Trophoblast cell (in vitro differentiated cells and primary cell): ENCODE results near the gene MTSS2.

Experiments used
- DNase-seq, 2 donors: peaks; one replicate each; pipeline ENCODE4 v3.0.0-alpha.2; 2016
- H2AFZ ChIP-seq: 2 replicates; pipeline ENCODE4 v1.6.1; 2013; ENCODE audit warnings: low read length, moderate library complexity, mild to moderate bottlenecking; ENCODE audit not compliant: insufficient read depth, poor library complexity
- H2AK5ac ChIP-seq: 2 replicates; pipeline ENCODE4 v1.6.1; 2013; ENCODE audit warnings: mild to moderate bottlenecking, low read length
- H2BK120ac ChIP-seq: 2 replicates; pipeline ENCODE4 v1.6.1; 2013; ENCODE audit warnings: low read length, mild to moderate bottlenecking, moderate library complexity; ENCODE audit not compliant: insufficient read depth, poor library complexity
- H2BK12ac ChIP-seq: 2 replicates; pipeline ENCODE4 v1.6.1; 2013; ENCODE audit warnings: mild to moderate bottlenecking, low read length, moderate library complexity
- H2BK5ac ChIP-seq: 2 replicates; pipeline ENCODE4 v1.6.1; 2013; ENCODE audit warnings: low read length, low read depth, moderate library complexity, mild to moderate bottlenecking; ENCODE audit not compliant: poor library complexity
- H3K14ac ChIP-seq: 2 replicates; pipeline ENCODE4 v1.6.1; 2013; ENCODE audit warnings: mild to moderate bottlenecking, low read length
- H3K18ac ChIP-seq: 2 replicates; pipeline ENCODE4 v1.6.1; 2013; ENCODE audit warnings: mild to moderate bottlenecking, low read length
- H3K23ac ChIP-seq: 2 replicates; pipeline ENCODE4 v1.6.1; 2013; ENCODE audit warnings: low read length
- H3K27ac ChIP-seq: 2 replicates; pipeline ENCODE4 v1.5.1; 2013; ENCODE audit warnings: low read depth, mild to moderate bottlenecking, inconsistent platforms, low read length, moderate library complexity
- H3K27me3 ChIP-seq: 2 replicates; pipeline ENCODE4 v1.6.1; 2013; ENCODE audit warnings: inconsistent platforms, mild to moderate bottlenecking, low read length, moderate library complexity; ENCODE audit not compliant: insufficient read depth
- H3K36me3 ChIP-seq, 2 experiments: 1 replicate in 1 of 2; 2 replicates in 1 of 2; pipeline ENCODE4 v1.6.1; 2013; ENCODE audit warnings: low read length in 2 of 2, mild to moderate bottlenecking in 2 of 2, moderate library complexity in 1 of 2; ENCODE audit not compliant: insufficient read depth in 2 of 2, control insufficient read depth in 1 of 2
- H3K4ac ChIP-seq: 2 replicates; pipeline ENCODE4 v1.6.1; 2013; ENCODE audit warnings: low read depth, mild to moderate bottlenecking, low read length, moderate library complexity
- H3K4me1 ChIP-seq, 2 experiments: 1 replicate in 1 of 2; 2 replicates in 1 of 2; pipeline ENCODE4 v1.6.1; 2013; ENCODE audit warnings: low read length in 2 of 2, mild to moderate bottlenecking in 2 of 2, moderate library complexity in 1 of 2; ENCODE audit not compliant: insufficient read depth in 2 of 2, control insufficient read depth in 1 of 2
- H3K4me2 ChIP-seq: 2 replicates; pipeline ENCODE4 v1.6.1; 2013; ENCODE audit warnings: inconsistent platforms, mild to moderate bottlenecking, low read length, moderate library complexity
- H3K4me3 ChIP-seq: 2 replicates; pipeline ENCODE4 v1.5.1; 2013; ENCODE audit warnings: mild to moderate bottlenecking, low read depth, low read length, inconsistent platforms
- H3K79me1 ChIP-seq: one replicate; pipeline ENCODE4 v1.6.1; 2013; ENCODE audit warnings: low read length
- H3K79me2 ChIP-seq: 2 replicates; pipeline ENCODE4 v1.6.1; 2013; ENCODE audit warnings: low read length, mild to moderate bottlenecking; ENCODE audit not compliant: control insufficient read depth, insufficient read depth, poor library complexity
- H3K9ac ChIP-seq: 2 replicates; pipeline ENCODE4 v1.6.1; 2013; ENCODE audit warnings: mild to moderate bottlenecking, low read length
- H3K9me3 ChIP-seq: 2 replicates; pipeline ENCODE4 v1.6.1; 2013; ENCODE audit warnings: low read depth, mild to moderate bottlenecking, control low read depth, inconsistent platforms, low read length; ENCODE audit not compliant: insufficient read depth
- H4K12ac ChIP-seq: 2 replicates; pipeline ENCODE4 v1.6.1; 2013; ENCODE audit warnings: low read depth, mild to moderate bottlenecking, low read length, moderate library complexity
- H4K8ac ChIP-seq: 2 replicates; pipeline ENCODE4 v1.6.1; 2013; ENCODE audit warnings: low read depth, mild to moderate bottlenecking, low read length, moderate library complexity
- H4K91ac ChIP-seq: one replicate; pipeline ENCODE4 v1.6.1; 2013; ENCODE audit warnings: low read depth, mild to moderate bottlenecking, low read length, moderate library complexity
- WGBS: extraction: QIAGEN DNeasy Blood & Tissue Kit; methylation state at CpG from one replicate; pipeline ENCODE4 v1.1.7; 2013; ENCODE audit warnings: missing lambda C conversion rate; ENCODE audit not compliant: insufficient read length, insufficient coverage; ENCODE audit errors: extremely low coverage; 5-methylcytosine and 5-hydroxymethylcytosine counted together

The MTSS2 gene

DNA sequence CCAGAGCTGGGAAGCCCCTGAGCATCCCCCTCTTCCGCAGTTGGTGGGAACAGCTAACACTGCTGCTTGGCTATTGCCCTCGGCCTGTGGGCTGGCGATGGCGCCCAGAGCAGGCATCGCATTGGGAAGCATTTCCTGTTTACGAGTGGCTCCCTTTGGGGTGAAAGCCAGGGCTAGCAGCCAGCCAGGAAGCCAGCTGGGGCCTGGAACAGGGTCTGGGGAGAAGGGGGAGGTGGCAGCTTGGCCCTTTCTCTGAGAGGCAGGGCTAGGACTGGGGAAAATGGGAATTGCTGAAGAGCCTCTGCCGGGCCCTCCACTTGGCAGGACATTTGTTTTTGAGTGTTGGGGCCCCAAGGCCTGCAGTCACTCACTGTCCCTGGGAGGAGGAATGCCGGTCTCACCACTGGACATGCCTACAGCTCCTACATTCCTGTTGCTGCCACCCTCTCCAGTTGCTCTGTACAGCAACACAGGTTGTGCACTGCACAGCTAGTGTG is 2.4 kb upstream of the MTSS2 start:
- H4K91ac ChIP-seq, result peak overlapping the region; percentile 40
- no CpG with 5 or more reads among the region's 8 CpGs for WGBS
- no peak overlapping the region for H3K4me3 ChIP-seq
- H3K27me3 ChIP-seq, result no peaks in the 10 kb centered on the region
- no peaks in the 10 kb centered on the region for H3K9me3 ChIP-seq
- H3K36me3 ChIP-seq, result peaks cover 3 to 9% of the 10 kb centered on the region in 2 experiments
- peaks cover 37% of the 10 kb centered on the region for H3K79me1 ChIP-seq
- H2AFZ ChIP-seq, result no peak overlapping the region
- no peak overlapping the region for H4K8ac ChIP-seq
- H2BK120ac ChIP-seq, result no peak overlapping the region
- no peak overlapping the region for H2AK5ac ChIP-seq
- H3K4ac ChIP-seq, result no peak overlapping the region
- no peak overlapping the region for H3K18ac ChIP-seq
- H3K4me1 ChIP-seq, result peaks cover 45 to 59% of the 10 kb centered on the region in 2 experiments
- H3K23ac ChIP-seq, result no peak overlapping the region
- no peak for DNase-seq
- no peak overlapping the region for H3K27ac ChIP-seq
- H4K12ac ChIP-seq, result no peak overlapping the region
- H2BK5ac ChIP-seq, result no peak overlapping the region
- peak overlapping the region; percentile 80 for H2BK12ac ChIP-seq
- H3K9ac ChIP-seq, result no peak overlapping the region
- H3K79me2 ChIP-seq, result peaks cover 23% of the 10 kb centered on the region
- H3K14ac ChIP-seq, result peak overlapping the region; percentile 13
- no peak overlapping the region for H3K4me2 ChIP-seq

- no peak overlapping the region for H4K12ac ChIP-seq
- peak overlapping the region; percentile 20 for H2BK5ac ChIP-seq
- H3K4me2 ChIP-seq, result no peak overlapping the region
- H2BK120ac ChIP-seq, result peak overlapping the region; percentile 43
- peak overlapping the region; percentile 40 for H4K91ac ChIP-seq
- H3K4me3 ChIP-seq, result no peak overlapping the region
- H3K23ac ChIP-seq, result no peak overlapping the region
- no peaks in the 10 kb centered on the region for H3K27me3 ChIP-seq
- no peaks in the 10 kb centered on the region for H3K9me3 ChIP-seq
- no peak overlapping the region for H4K8ac ChIP-seq
- no peak overlapping the region for H2AFZ ChIP-seq
- WGBS, result no CpG with 5 or more reads among the region's 18 CpGs
- no peak overlapping the region for H3K9ac ChIP-seq
- no peak overlapping the region for H3K27ac ChIP-seq
- peak overlapping the region; percentile 25 for H3K4ac ChIP-seq
- no peak overlapping the region for H3K14ac ChIP-seq
- no peak overlapping the region for H3K18ac ChIP-seq
- H3K4me1 ChIP-seq, result peaks cover 45 to 60% of the 10 kb centered on the region in 2 experiments
- peaks cover 8 to 14% of the 10 kb centered on the region in 2 experiments for H3K36me3 ChIP-seq
- peaks cover 32% of the 10 kb centered on the region for H3K79me1 ChIP-seq
- peaks cover 28% of the 10 kb centered on the region for H3K79me2 ChIP-seq
- peak overlapping the region; percentile 28 for H2AK5ac ChIP-seq
- peak overlapping the region; percentile 80 for H2BK12ac ChIP-seq
- no peak for DNase-seq
These were observed 1.9 kb upstream of the MTSS2 start for GRCh38 chr16:70687671-70688245.

DNA sequence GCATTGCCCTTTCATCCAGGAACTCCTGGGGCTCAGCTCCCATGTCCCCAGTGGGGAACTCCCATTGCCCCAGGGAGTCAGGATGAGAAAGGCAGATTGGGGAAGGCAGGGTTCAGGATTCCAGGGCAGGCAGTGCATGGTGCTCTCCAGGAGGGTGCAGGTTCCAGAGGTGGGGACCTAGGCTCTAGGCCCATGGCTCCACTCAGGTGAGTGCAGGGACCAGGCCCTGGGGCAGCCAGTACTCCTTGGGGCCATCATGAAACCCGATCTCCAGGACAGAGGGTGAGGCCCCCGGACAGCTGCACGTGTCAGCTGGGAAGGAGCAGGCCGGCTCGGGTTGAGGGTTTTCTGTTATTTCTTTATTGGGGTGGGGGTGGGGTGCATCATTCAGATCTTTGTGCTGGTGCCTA is 1.3 kb upstream of the MTSS2 start:
- H3K79me1 ChIP-seq, result peaks cover 27% of the 10 kb centered on the region
- H2BK12ac ChIP-seq, result peak overlapping the region; percentile 83
- H3K27me3 ChIP-seq, result no peaks in the 10 kb centered on the region
- no peak overlapping the region for H4K8ac ChIP-seq
- no peak overlapping the region for H2AK5ac ChIP-seq
- peaks cover 32% of the 10 kb centered on the region for H3K79me2 ChIP-seq
- no peak overlapping the region for H2BK5ac ChIP-seq
- H3K9me3 ChIP-seq, result no peaks in the 10 kb centered on the region
- no peak overlapping the region for H3K14ac ChIP-seq
- peak overlapping the region; percentile 85 for H4K91ac ChIP-seq
- H3K4me2 ChIP-seq, result no peak overlapping the region
- H3K9ac ChIP-seq, result no peak overlapping the region
- no peak overlapping the region for H2AFZ ChIP-seq
- H3K27ac ChIP-seq, result no peak overlapping the region
- no peak overlapping the region for H3K4ac ChIP-seq
- WGBS, result no CpG with 5 or more reads among the region's 5 CpGs
- no peak overlapping the region for H2BK120ac ChIP-seq
- H3K4me3 ChIP-seq, result no peak overlapping the region
- H3K23ac ChIP-seq, result no peak overlapping the region
- peaks cover 46 to 57% of the 10 kb centered on the region in 2 experiments for H3K4me1 ChIP-seq
- no peak overlapping the region for H3K18ac ChIP-seq
- H3K36me3 ChIP-seq, result peaks cover 8 to 14% of the 10 kb centered on the region in 2 experiments
- no peak for DNase-seq
- H4K12ac ChIP-seq, result no peak overlapping the region

DNA sequence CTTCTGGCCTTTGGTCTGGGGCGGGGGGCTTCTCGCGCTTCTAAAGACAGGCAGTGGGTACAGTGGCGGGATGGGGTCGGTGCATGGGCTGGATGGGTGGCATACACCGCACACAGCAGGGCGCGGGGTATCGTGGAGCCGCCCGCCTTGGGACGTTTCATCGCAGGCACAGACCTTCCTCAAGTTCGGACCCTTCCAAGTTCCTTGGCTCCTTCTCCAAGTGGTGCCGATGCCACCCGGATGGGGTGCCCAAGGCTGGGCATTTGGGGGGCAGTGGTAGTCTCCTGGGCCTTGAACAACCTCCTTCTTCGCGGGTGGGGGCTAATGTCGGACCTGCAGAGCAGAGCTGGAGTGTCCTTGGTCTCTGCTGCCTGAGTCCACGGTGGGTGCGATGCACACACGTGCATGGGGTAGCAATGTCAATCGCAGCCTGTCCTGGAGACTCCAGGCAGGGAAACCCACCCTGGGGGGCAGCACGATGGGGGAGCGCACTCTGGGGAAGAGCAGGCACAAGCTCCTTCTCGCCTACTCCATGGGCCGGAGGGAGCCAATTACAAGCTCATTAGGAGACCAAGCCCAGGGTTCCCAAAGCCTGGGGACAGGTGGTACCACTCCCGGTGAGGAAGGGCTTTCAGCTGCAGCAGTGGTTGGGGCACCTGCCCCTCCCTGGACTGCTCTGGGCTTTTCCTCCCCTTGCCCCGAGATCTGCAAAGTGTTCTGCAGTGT is 686 bp upstream of the MTSS2 start:
- Histone ChIP-seq H3K9ac (no peak overlapping the region), H2BK120ac (peak overlapping the region; percentile 67), H2BK5ac (peak overlapping the region; percentile 15), H3K9me3 (no peaks in the 10 kb centered on the region), H2BK12ac (peak overlapping the region; percentile 83), H3K18ac (peak overlapping the region; percentile 44), H3K79me1 (peaks cover 29% of the 10 kb centered on the region), H3K14ac (peak overlapping the region; percentile 62), H4K91ac (peak overlapping the region; percentile 85), H3K4ac (peak overlapping the region; percentile 35), H3K4me2 (peak overlapping the region; percentile 55), H3K4me3 (no peak overlapping the region), H2AFZ (peak overlapping the region; percentile 38), H3K23ac (no peak overlapping the region), H3K4me1 (peaks cover 52 to 61% of the 10 kb centered on the region in 2 experiments), H3K27me3 (no peaks in the 10 kb centered on the region), H3K79me2 (peaks cover 35% of the 10 kb centered on the region), H4K8ac (peak overlapping the region; percentile 68), H4K12ac (peak overlapping the region; percentile 7), H3K36me3 (peaks cover 8 to 14% of the 10 kb centered on the region in 2 experiments), H2AK5ac (peak overlapping the region; percentile 43), H3K27ac (peak overlapping the region; percentile 8)
- no peak for DNase-seq
- WGBS, result no CpG with 5 or more reads among the region's 29 CpGs
